Choroid plexus epithelial cell (primary cell): ENCODE results near the gene USP3.

Source experiments
- DNase-seq: peaks from one replicate; pipeline ENCODE4 v3.0.0-alpha.2; 2010; ENCODE audit warnings: low read depth
- H3K4me3 ChIP-seq: 2 replicates; pipeline ENCODE4 v1.5.1; 2011; ENCODE audit warnings: low read depth, mild to moderate bottlenecking, control low read depth, low read length, moderate library complexity
- CTCF ChIP-seq: conservative IDR thresholded peaks from 2 replicates; pipeline ENCODE4 v1.5.1; 2011; ENCODE audit warnings: low read depth, mild to moderate bottlenecking, control low read depth, inconsistent platforms, low read length, moderate library complexity

Gene USP3

GRCh38 chr15:63636518-63637061 lies 132.2 kb downstream of the USP3 start:
- no peak overlapping the region for H3K4me3 ChIP-seq
- DNase-seq, result no peak
- TF ChIP-seq CTCF, result no peak

GRCh38 chr15:63638839-63639238 lies 134.4 kb downstream of the USP3 start:
- no peak for DNase-seq
- no peak overlapping the region for H3K4me3 ChIP-seq
- no peak for TF ChIP-seq CTCF

GRCh38 chr15:63640146-63640545 lies 135.8 kb downstream of the USP3 start:
- no peak overlapping the region for H3K4me3 ChIP-seq
- no peak for DNase-seq
- TF ChIP-seq CTCF, result no peak
